ENCODE measurements around the gene HSD17B1.

GRCh38 chr17:42543190-42544079 is 9.3 kb upstream of the HSD17B1 start:
- TF ChIP-seq CTCF (IDR thresholded peaks at IDR 0.05) (no peak), POLR2A (IDR thresholded peaks at IDR 0.05) (no peak)

All from uterus (tissue), 2 donors.